A549 (cell line): ENCODE measurements around the gene PLXND1. TPM values are rescaled to one million over a fixed set of nuclear protein-coding genes. Genes with fewer than 3 reads are reported as not detected.

Source experiments
- ATAC-seq, 2 experiments: fragments of 200-7000 bp in 1 of 2; fragments of >200 bp in 1 of 2; cut with Nextera tagmentation in 1 of 2; cut with Tn5 transposase in 1 of 2; 3 replicates each; pipeline versions ENCODE4 v1.8.0 to v1.9.1; 2018 to 2020; ENCODE audit warnings: mild to moderate bottlenecking in 1 of 2, moderate library complexity in 1 of 2
- CTCF ChIA-PET: fragments of 300-600 bp; sonication (Branson Sonifier 250); formaldehyde crosslinking; extraction: SDS; loops from one replicate; lab custom pipeline; 2021; ENCODE audit warnings: antibody characterized with exemption, inconsistent platforms; lab: Yijun Ruan, JAX
- POLR2A ChIA-PET: fragments of 350-600 bp; formaldehyde crosslinking; extraction: SDS; loops from one replicate; lab custom pipeline; 2021; ENCODE audit warnings: antibody characterized with exemption, inconsistent platforms; lab: Yijun Ruan, JAX
- DNase-seq, 2 experiments: peaks; one replicate each; pipeline versions ENCODE4 v3.0.0 to v3.0.0-alpha.2; 2011 to 2016; ENCODE audit warnings: low read depth in 1 of 2, low spot score in 1 of 2
- FAIRE-seq: peaks from 2 replicates; lab custom pipeline; 2011; peaks lifted over from hg19 to GRCh38; lab: Jason Lieb, UNC
- H3K27ac ChIP-seq, 2 experiments: fragments of >200 bp; sonication (Bioruptor Twin); formaldehyde crosslinking; 3 replicates each; pipeline ENCODE4 v1.5.1; 2016 to 2017
- H3K4me1 ChIP-seq: fragments of >200 bp; sonication (Bioruptor Twin); formaldehyde crosslinking; 3 replicates; pipeline ENCODE4 v1.6.1; 2016
- H3K4me2 ChIP-seq: fragments of >200 bp; sonication (Bioruptor Twin); formaldehyde crosslinking; 3 replicates; pipeline ENCODE4 v1.6.1; 2016
- H3K4me3 ChIP-seq: fragments of >200 bp; sonication (Bioruptor Twin); formaldehyde crosslinking; 3 replicates; pipeline ENCODE4 v1.5.1; 2016
- H3K9me3 ChIP-seq: fragments of >200 bp; sonication (Bioruptor Twin); formaldehyde crosslinking; 3 replicates; pipeline ENCODE4 v1.6.1; 2016
- ATOH8 ChIP-seq: fragments of 250-450 bp; sonication (Bioruptor Pico); IDR thresholded peaks from 2 replicates; pipeline ENCODE4 v1.5.0; 2020; ENCODE audit warnings: low read depth, mild to moderate bottlenecking, moderate library complexity
- BCL3 ChIP-seq: fragments of >200 bp; sonication (Bioruptor Twin); formaldehyde crosslinking; IDR thresholded peaks from 3 replicates; pipeline ENCODE4 v1.6.1; 2016
- BHLHE40 ChIP-seq: IDR thresholded peaks from 2 replicates; pipeline ENCODE4 v1.6.1; 2012; ENCODE audit warnings: low read depth, low read length, inconsistent platforms
- CBX8 ChIP-seq: fragments of 200-600 bp; sonication (generic); IDR thresholded peaks from 2 replicates; pipeline ENCODE4 v1.6.1; 2016
- CHD2 ChIP-seq: fragments of 150-350 bp; IDR thresholded peaks from 2 replicates; pipeline ENCODE4 v1.6.1; 2014; ENCODE audit warnings: low read length; ENCODE audit not compliant: partially characterized antibody
- CHD4 ChIP-seq: fragments of 200-600 bp; sonication (generic); IDR thresholded peaks from 2 replicates; pipeline ENCODE4 v1.6.1; 2016; ENCODE audit warnings: antibody characterized with exemption, mild to moderate bottlenecking, borderline replicate concordance
- CTCF ChIP-seq: fragments of >200 bp; sonication (Bioruptor Twin); formaldehyde crosslinking; IDR thresholded peaks from 3 replicates; pipeline ENCODE4 v1.5.1; 2016
- ELK1 ChIP-seq: fragments of 150-350 bp; IDR thresholded peaks from 2 replicates; pipeline ENCODE4 v1.6.1; 2014; ENCODE audit warnings: low read depth, mild to moderate bottlenecking, low read length
- HMGXB4 ChIP-seq: fragments of 250-450 bp; sonication (Bioruptor Pico); IDR thresholded peaks from 2 replicates; pipeline ENCODE4 v1.5.0; 2021; ENCODE audit warnings: mild to moderate bottlenecking, moderate library complexity, borderline replicate concordance
- HOXB13 ChIP-seq: fragments of 250-450 bp; sonication (Bioruptor Pico); IDR thresholded peaks from 2 replicates; pipeline ENCODE4 v1.5.0; 2020; ENCODE audit warnings: low read depth, mild to moderate bottlenecking, moderate library complexity
- JUN ChIP-seq, 2 experiments: fragments of >200 bp; sonication (Bioruptor Twin); formaldehyde crosslinking; IDR thresholded peaks; 2 replicates in 1 of 2; 3 replicates in 1 of 2; pipeline ENCODE4 v1.6.1; 2016 to 2017
- KDM1A ChIP-seq: fragments of 200-600 bp; sonication (generic); IDR thresholded peaks from 2 replicates; pipeline ENCODE4 v1.6.1; 2016; ENCODE audit warnings: low read depth, mild to moderate bottlenecking
- NFE2L2 ChIP-seq: fragments of 150-350 bp; conservative IDR thresholded peaks from 2 replicates; pipeline ENCODE4 v1.6.1; 2014; ENCODE audit warnings: low read length
- NPAS2 ChIP-seq: fragments of 250-450 bp; sonication (Bioruptor Pico); IDR thresholded peaks from 2 replicates; pipeline ENCODE4 v1.8.0; 2022; ENCODE audit warnings: mild to moderate bottlenecking, moderate library complexity, borderline replicate concordance
- RAD21 ChIP-seq, 2 experiments: fragments of >200 bp in 1 of 2; sonication (Bioruptor Twin) in 1 of 2; formaldehyde crosslinking in 1 of 2; IDR thresholded peaks in 1 of 2; conservative IDR thresholded peaks in 1 of 2; 2 replicates in 1 of 2; 3 replicates in 1 of 2; pipeline ENCODE4 v1.6.1; 2012 to 2018; ENCODE audit warnings: inconsistent platforms in 1 of 2
- RARB ChIP-seq: fragments of 250-450 bp; sonication (Bioruptor Pico); IDR thresholded peaks from 2 replicates; pipeline ENCODE4 v1.8.0; 2021; ENCODE audit warnings: mild to moderate bottlenecking, moderate library complexity
- RCOR1 ChIP-seq: fragments of 150-350 bp; IDR thresholded peaks from 2 replicates; pipeline ENCODE4 v1.6.1; 2014; ENCODE audit warnings: antibody characterized with exemption, low read length, low read depth
- RFX5 ChIP-seq: fragments of 450-650 bp; IDR thresholded peaks from 2 replicates; pipeline ENCODE4 v1.7.1; 2014; ENCODE audit warnings: antibody characterized with exemption, mild to moderate bottlenecking, moderate library complexity
- RNF2 ChIP-seq: fragments of 200-600 bp; sonication (generic); IDR thresholded peaks from 2 replicates; pipeline ENCODE4 v1.6.1; 2016; ENCODE audit warnings: low read depth, mild to moderate bottlenecking, antibody characterized with exemption, moderate library complexity, borderline replicate concordance
- TP53 ChIP-seq: fragments of 250-450 bp; sonication (Bioruptor Pico); IDR thresholded peaks from 2 replicates; pipeline ENCODE4 v1.5.0; 2021; ENCODE audit warnings: mild to moderate bottlenecking, moderate library complexity
- USF2 ChIP-seq: fragments of 450-650 bp; IDR thresholded peaks from 2 replicates; pipeline ENCODE4 v1.6.1; 2014; ENCODE audit warnings: antibody characterized with exemption
- WGBS: methylation state at CpG from one replicate; pipeline ENCODE4 v1.1.6; 2017; ENCODE audit errors: missing lambda C conversion rate; 5-methylcytosine and 5-hydroxymethylcytosine counted together
- polyA plus RNA-seq, 4 experiments: library from polyadenylated mRNA; depleted of rRNA in 3 of 4; stranded (reverse); fragments of >200 nt; fragmentation: RNase III in 1 of 4; extraction: RNeasy Plus Mini Kit Qiagen cat#74134 plus additional on column Dnase treatment in 1 of 4; gene quantifications; 2 replicates in 3 of 4; 3 replicates in 1 of 4; pipeline ENCODE4 v1.2.3, GENCODE V29; 2011 to 2017

Gene PLXND1
- polyA plus RNA-seq, 2 of the 4 experiments (the other 2 are of a cell fraction): 26.8 to 72.6 TPM

GRCh38 chr3:129582799-129583198 is 23.7 kb downstream of the PLXND1 start:
- CTCF ChIA-PET: interaction anchor here (0.6 kb wide), 1 partner anchor 570 kb away, joined by 3 read pairs; no protein-coding TSS in a partner anchor
- 100% methylated on average over 1 of the region's 5 CpGs for WGBS

GRCh38 chr3:129581623-129582022 is 24.9 kb downstream of the PLXND1 start:
- ATAC-seq: no peak
- Histone ChIP-seq H3K4me3 (no peak overlapping the region), H3K4me1 (peaks cover 7% of the 10 kb centered on the region), H3K4me2 (no peak overlapping the region), H3K9me3 (no peaks in the 10 kb centered on the region), H3K27ac (no peak overlapping the region)
- CTCF ChIA-PET: interaction anchor here (0.7 to 1.6 kb wide), 2 partner anchors 12 to 16 kb away, joined by 3 read pairs; no protein-coding TSS in a partner anchor
- FAIRE-seq: no peak
- DNase-seq: no peak
- TF ChIP-seq CHD2 (no peak), HMGXB4 (CRISPR knock-in tag) (no peak), HOXB13 (CRISPR knock-in tag) (no peak), KDM1A (no peak), ATOH8 (CRISPR knock-in tag) (no peak), RNF2 (no peak)
- POLR2A ChIA-PET: no interaction called here
- 94% methylated on average over 7 of the region's 8 CpGs for WGBS

More at GRCh38 chr3:129582799-129583198, 23.7 kb downstream of the PLXND1 start:
- H3K4me1 ChIP-seq: peaks cover 14% of the 10 kb centered on the region
- FAIRE-seq (no peak), DNase-seq (no peak), ATAC-seq (no peak)
- no peak overlapping the region for H3K4me3 ChIP-seq
- TF ChIP-seq USF2: no peak
- TF ChIP-seq CHD4: no peak
- TF ChIP-seq NPAS2: no peak
- TF ChIP-seq NFE2L2: no peak
- TF ChIP-seq CTCF: no peak
- no peaks in the 10 kb centered on the region for H3K9me3 ChIP-seq
- no peak overlapping the region for H3K4me2 ChIP-seq
- no peak overlapping the region for H3K27ac ChIP-seq
- POLR2A ChIA-PET: no interaction called here

GRCh38 chr3:129579991-129580390 is 26.5 kb downstream of the PLXND1 start:
- FAIRE-seq: no peak
- 99% methylated on average over 5 of the region's 10 CpGs for WGBS
- no peak overlapping the region for H3K4me2 ChIP-seq
- no peak for DNase-seq
- no peak overlapping the region for H3K4me3 ChIP-seq
- H3K9me3 ChIP-seq: no peaks in the 10 kb centered on the region
- no peak for ATAC-seq
- TF ChIP-seq CBX8: no peak
- TF ChIP-seq USF2: no peak
- no peak for TF ChIP-seq TP53 (CRISPR knock-in tag)
- no peak for TF ChIP-seq ELK1
- TF ChIP-seq BCL3: no peak
- TF ChIP-seq JUN (IDR thresholded peaks at IDR 0.05): no peak
- no peak for TF ChIP-seq RAD21 (conservative IDR thresholded peaks at IDR 0.05 in 1 of 2, IDR thresholded peaks at IDR 0.05 in 1 of 2)
- no peak for TF ChIP-seq RCOR1
- no peak for TF ChIP-seq RFX5
- no peak for TF ChIP-seq NFE2L2
- no peak for TF ChIP-seq HMGXB4 (CRISPR knock-in tag)
- no peak for TF ChIP-seq BHLHE40
- no peak for TF ChIP-seq RARB (CRISPR knock-in tag)
- TF ChIP-seq, all 56 proteins: peak for 0
- H3K27ac ChIP-seq: no peak overlapping the region
- ChIA-PET POLR2A (no interaction called here), CTCF (no interaction called here)
- H3K4me1 ChIP-seq: peaks cover 5% of the 10 kb centered on the region; the same call in 2 of the 3 replicates
